Rectal smooth muscle tissue (tissue), 1 donor: ENCODE results near the gene DMBX1.

ENCODE experiments used
- H3K27ac ChIP-seq: one replicate; pipeline ENCODE4 v1.7.0; 2013; ENCODE audit warnings: low read depth, low read length, inconsistent platforms
- H3K27me3 ChIP-seq: one replicate; pipeline ENCODE4 v1.7.0; 2013; ENCODE audit warnings: low read length; ENCODE audit not compliant: control insufficient read depth, insufficient read depth
- H3K36me3 ChIP-seq: one replicate; pipeline ENCODE4 v1.7.0; 2013; ENCODE audit warnings: low read length; ENCODE audit not compliant: control insufficient read depth, insufficient read depth
- H3K4me1 ChIP-seq: one replicate; pipeline ENCODE4 v1.7.0; 2013; ENCODE audit warnings: low read length; ENCODE audit not compliant: control insufficient read depth, insufficient read depth
- H3K4me3 ChIP-seq: one replicate; pipeline ENCODE4 v1.7.0; 2013; ENCODE audit warnings: low read length
- H3K9ac ChIP-seq: one replicate; pipeline ENCODE4 v1.7.0; 2013; ENCODE audit warnings: low read length

DMBX1 gene

DNA sequence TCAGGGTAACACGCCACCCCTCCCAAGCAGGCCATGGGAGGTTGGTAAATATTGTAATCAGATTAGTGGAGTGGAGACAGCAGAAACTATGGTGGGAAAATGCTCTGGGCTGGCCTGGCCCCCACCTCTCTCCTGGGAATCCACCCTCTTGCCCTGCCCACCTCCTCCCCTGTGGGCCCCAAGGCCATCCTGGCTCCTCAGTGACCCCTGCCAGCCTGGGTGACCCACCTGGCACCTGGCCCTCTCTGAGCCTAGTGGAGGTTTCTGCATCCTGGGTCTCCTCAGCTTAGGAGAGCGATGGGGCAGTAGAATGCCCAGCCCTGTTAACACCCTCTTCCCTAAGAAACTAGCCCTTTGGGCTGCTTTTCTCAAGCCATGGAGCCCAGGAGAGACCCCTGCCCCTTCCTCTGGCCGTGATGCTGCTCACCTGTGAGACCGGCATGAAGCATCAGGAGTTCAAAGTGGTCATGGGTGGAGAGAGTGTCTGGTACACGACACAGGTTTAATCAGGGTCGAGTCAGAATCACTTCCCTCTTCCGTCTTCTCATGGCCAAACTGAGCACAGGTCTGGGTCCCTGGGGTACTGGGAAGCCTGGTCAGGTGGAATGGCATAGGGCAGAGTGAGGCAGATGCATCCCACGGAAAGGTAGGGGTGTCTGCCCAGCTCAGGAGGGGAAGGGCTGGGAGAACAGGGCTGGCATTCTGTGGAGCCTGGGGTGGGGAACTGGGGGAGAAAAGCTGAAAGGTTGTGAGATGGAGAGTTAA, 10.7 kb upstream of the DMBX1 start:
- Histone ChIP-seq H3K9ac (no peak overlapping the region), H3K4me1 (no peaks in the 10 kb centered on the region), H3K4me3 (no peak overlapping the region), H3K36me3 (no peaks in the 10 kb centered on the region), H3K27me3 (peaks cover 11% of the 10 kb centered on the region), H3K27ac (no peak overlapping the region)

DNA sequence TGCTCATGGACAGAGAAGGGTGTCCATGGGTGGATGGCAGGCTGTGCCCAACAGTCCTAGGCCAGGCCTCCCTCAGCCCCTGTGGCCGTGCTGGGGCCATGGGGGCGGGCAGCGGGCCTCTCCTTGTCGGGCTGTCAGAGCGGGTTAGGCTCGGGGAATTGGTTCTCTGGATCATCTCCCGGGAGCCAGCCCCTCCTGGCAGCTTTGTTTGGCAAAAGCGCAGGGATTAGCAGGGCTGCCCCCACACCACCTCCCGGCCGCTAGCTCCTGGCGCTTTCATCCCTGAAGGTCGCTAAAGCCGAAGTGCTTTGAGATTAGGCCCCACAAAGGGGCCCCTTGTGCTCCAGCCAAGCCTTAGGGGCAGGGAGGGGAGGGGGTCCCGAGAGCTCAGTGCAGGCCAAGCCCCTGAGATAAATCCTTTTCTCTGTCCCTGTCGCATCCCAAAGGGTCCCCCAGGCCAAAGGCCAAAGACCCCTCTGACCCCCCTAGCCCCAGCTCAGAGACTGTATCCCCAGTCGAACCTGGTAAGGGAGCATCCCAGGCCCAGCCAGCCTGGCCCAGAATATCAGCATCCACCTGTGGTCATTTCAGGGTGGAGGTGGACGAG, 9.8 kb upstream of the DMBX1 start:
- Histone ChIP-seq H3K27ac (no peak overlapping the region), H3K4me3 (no peak overlapping the region), H3K4me1 (no peaks in the 10 kb centered on the region), H3K27me3 (peaks cover 15% of the 10 kb centered on the region), H3K9ac (no peak overlapping the region), H3K36me3 (no peaks in the 10 kb centered on the region)

DNA sequence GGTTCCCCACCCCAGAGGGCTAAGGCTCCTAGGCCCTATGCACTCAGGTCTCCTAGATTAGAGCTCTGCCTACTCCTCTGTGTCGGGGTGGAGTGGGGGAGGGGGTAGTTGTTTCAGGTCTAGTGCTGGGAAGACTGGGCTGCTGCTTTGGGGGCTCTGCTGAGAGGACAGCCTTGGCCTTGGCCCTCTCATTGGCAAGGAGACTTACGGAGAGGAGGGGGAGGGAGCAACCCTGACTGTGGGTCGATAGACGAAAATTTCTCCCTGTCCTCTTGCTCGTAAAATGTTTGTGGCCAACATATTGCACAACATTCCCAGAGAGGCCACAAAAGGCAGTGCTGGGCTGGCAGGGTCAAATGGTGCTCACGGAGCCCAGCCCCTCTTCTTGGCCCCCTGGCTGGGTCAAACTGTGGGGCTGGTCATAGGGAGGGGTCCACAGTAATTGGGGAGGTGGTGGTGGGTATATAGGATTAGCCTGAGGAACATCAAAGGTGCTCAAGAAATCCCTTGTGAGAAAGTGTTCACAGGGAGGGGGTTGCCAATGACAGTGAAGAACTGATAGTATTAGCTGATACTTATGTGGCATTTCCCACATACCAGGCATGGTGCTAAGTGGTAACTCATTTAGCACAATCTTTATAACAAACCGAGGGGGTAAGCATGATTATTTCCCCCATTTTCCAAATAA, 8.5 kb upstream of the DMBX1 start:
- Histone ChIP-seq H3K27me3 (peaks cover 22% of the 10 kb centered on the region), H3K9ac (no peak overlapping the region), H3K27ac (no peak overlapping the region), H3K4me3 (no peak overlapping the region), H3K36me3 (no peaks in the 10 kb centered on the region), H3K4me1 (no peaks in the 10 kb centered on the region)

DNA sequence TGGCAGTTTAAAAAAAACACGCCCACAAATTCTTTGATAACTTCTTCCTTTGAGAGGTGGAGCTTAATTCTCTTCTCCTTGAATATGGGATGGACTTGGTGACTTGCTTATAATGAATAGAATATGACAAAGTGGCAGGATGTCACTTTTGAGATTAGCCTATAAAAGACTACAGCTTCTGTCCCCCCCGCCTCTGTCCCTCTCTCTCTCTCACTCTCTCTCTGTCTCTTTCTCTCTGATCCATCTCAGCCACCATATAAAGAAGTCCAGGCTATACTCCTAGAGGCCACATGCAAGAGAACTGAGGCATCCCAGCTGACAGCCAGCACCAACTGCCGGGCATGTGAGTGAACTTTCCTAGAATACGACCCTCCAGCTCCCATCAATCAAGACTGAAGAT, 7.7 kb upstream of the DMBX1 start:
- H3K27me3 ChIP-seq, result peaks cover 29% of the 10 kb centered on the region
- H3K4me1 ChIP-seq, result no peaks in the 10 kb centered on the region
- no peak overlapping the region for H3K4me3 ChIP-seq
- no peak overlapping the region for H3K27ac ChIP-seq
- H3K36me3 ChIP-seq, result no peaks in the 10 kb centered on the region
- no peak overlapping the region for H3K9ac ChIP-seq

DNA sequence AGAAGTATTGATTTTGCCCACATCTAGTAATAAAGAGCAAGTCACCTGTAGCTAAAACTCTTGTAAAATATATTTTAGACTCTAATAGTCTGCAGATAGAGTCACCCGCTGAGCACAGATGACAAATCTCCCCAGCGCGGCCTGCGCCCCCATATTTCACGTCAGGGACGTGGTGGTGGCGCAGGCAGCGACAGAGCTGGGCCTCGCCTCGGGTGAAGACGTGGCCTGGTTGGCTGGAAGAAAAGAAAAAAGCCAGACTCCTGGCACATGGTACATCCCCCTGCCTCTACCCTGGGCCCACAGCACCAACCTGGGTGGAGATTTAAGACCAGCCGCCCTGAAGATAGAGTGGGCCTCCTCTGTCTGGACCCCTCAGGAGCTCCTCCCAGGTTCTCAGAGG, 6.0 kb upstream of the DMBX1 start:
- H3K27me3 ChIP-seq, result peaks cover 28% of the 10 kb centered on the region

DNA sequence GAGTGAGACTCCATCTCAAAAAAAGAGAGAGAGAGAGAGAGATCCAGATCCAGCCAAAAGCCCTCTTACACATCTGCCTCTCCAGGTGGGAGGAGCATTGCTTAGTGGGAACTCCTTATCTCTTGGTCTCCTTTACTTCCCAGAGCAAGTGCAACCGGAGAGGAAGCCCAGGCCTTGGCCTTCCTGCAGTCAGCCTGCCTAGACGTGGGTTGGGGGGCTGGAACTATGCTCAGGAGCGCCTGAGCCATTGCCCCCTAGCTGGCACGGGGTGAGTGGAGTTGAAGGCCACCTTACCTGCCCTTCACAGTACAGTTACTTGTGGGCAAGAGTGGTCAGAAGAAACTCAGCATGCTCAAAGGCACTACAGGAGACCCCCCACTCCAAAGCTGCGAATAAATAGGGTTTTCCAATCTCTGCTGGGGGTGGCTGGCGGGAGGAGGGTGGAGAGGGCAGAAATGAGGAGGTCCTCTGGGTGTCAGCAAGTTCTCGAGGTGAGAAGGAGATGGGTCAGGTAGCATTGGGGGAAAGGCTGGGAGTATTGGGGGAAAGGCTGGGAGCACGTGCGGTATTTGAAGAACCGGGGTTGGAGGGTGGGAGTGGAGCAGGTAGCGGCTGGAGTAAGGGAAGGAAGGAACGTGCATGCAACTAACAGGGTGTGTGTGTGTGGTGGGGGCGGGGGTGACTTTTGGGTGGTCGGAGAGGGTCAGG, 4.7 kb upstream of the DMBX1 start:
- Histone ChIP-seq H3K27ac (no peak overlapping the region), H3K4me1 (no peaks in the 10 kb centered on the region), H3K27me3 (peaks cover 39% of the 10 kb centered on the region), H3K36me3 (no peaks in the 10 kb centered on the region), H3K9ac (no peak overlapping the region), H3K4me3 (no peak overlapping the region)

More for the DNA sequence above, 6.0 kb upstream of the DMBX1 start:
- no peak overlapping the region for H3K27ac ChIP-seq
- H3K36me3 ChIP-seq, result no peaks in the 10 kb centered on the region
- no peak overlapping the region for H3K4me3 ChIP-seq
- no peak overlapping the region for H3K9ac ChIP-seq
- H3K4me1 ChIP-seq, result no peaks in the 10 kb centered on the region

DNA sequence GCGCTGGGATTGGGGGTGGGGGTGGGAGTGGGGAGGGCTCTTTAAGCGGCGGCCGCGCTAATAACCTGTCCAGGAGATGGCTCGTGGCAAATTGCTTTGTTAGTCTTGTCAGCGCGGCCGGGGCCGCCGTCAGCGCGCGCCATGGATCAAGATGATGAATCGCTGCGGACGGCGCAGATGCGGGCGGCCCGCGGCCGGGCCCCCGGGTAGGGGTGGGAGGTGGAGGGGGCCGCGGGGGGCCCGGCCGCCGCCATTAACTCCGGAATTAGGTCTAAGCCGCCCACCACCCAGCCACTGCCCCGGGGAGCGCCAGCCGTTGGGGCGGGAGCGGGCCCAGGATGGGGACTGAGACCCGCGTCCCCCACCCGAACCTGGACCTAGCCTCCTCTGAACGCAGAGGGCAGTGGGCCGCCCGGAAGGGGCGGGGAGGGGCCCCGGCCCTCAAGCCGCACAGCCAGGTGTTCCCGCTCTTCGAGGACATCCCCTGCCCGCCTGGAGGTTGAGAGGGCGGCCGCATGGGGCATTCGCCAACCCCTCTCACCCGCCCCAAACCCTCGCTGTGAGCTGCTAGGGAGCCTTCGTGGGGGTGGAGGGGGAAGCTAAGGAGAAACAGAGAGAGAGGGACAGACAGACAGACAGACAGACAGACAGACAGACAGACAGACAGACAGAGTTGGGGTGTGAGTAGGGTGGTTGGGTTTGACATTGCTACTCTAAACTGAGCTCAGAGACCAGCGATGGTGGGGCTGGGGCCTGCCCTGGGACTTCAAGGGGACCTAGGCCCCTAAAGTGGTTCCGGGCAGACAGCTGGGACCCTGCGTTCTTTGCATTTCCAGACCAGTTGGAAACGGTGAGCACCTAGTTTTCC, 3.8 kb upstream of the DMBX1 start:
- Histone ChIP-seq H3K4me3 (no peak overlapping the region), H3K9ac (no peak overlapping the region), H3K27ac (no peak overlapping the region), H3K4me1 (no peaks in the 10 kb centered on the region), H3K36me3 (no peaks in the 10 kb centered on the region), H3K27me3 (peaks cover 43% of the 10 kb centered on the region)

DNA sequence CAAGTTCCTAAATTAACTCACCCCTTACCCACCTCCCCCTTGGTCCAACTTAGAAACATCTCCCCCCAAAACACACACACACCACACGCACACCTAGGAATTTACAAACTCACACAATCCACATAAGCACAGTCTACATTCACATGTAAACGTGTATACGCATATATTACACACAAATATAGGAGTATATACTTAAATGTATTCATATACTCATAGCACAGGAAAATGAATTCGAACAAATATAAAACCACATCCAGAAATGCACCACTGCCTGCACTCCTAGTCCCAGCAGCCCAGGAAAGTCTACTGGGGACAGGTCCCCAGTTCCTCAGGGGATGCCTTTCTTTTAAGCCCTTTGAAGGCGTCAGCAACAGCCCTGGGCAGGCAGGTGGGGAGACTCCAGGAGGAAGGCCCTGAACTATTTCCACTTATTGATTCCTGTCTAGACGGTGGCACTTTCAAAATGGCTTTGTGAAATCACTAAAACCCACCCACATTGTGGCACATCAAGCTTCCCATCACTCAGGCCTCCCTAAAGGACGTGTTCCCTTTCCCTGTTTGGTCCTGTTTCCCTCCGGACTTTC, 3.1 kb upstream of the DMBX1 start:
- H3K4me3 ChIP-seq, result no peak overlapping the region
- H3K36me3 ChIP-seq, result no peaks in the 10 kb centered on the region
- no peak overlapping the region for H3K9ac ChIP-seq
- no peaks in the 10 kb centered on the region for H3K4me1 ChIP-seq
- no peak overlapping the region for H3K27ac ChIP-seq
- H3K27me3 ChIP-seq, result peaks cover 49% of the 10 kb centered on the region

DNA sequence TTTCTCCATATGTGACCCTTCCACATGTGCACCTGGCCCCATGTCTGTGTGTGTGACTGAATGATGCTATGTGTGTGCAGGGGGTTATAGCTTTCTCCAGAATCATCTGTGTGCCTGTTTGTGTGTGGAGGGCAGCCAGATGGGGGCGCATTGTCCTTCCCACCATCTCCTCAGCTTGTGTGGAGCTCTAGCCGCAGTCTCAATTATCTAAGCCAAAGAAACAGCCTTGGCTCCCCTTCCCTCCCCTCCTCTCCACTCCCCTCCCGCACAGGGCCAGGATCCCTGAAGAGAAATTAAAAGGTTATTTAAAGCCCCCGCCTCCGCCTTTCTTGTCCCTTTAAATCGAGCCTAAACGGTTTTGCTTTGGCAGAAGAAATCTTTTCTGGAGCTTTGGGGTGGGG, 1.8 kb upstream of the DMBX1 start:
- Histone ChIP-seq H3K9ac (no peak overlapping the region), H3K4me3 (no peak overlapping the region), H3K27me3 (peaks cover 60% of the 10 kb centered on the region), H3K4me1 (no peaks in the 10 kb centered on the region), H3K36me3 (no peaks in the 10 kb centered on the region), H3K27ac (no peak overlapping the region)

DNA sequence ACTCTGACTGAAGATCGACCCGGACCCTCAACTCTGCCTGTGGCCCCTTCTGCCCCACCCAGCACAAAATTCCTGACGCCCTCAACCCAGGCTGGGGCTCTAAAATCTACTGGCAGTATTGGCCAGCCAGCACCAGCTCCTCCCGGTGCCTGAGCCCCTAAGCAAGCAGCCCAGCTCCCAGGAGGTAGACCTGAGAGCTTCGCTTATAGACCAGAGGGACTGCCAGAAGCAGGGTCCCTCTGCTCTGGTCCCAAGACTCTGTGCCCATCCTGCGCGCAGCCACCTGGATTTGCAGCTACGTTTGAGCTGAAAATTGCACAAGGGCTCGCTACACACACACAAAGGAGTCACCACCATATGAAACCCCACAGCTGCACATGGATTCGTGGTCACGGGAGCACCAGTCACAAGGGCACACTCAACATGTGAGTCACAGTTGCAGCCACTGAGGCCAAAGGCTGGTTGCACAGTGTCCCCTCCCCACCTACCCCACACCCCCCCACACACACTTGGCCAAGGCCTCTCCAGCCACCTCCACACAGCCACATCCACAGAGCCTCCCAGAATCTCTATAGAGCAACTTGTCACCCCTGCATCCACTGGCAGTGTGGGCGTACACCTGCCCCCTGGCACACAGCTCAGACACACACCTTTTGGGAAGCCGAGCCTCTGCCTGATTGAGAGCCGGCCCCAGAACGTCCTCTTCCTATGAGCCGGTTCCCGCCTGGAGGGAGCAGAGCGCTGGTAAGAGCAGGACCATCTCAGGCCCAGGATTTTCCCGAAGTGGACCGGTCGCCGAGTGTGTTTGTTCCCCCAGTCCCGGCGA, 1.1 kb upstream of the DMBX1 start:
- Histone ChIP-seq H3K27me3 (peaks cover 64% of the 10 kb centered on the region), H3K9ac (no peak overlapping the region), H3K4me1 (no peaks in the 10 kb centered on the region), H3K4me3 (no peak overlapping the region), H3K36me3 (no peaks in the 10 kb centered on the region), H3K27ac (no peak overlapping the region)

DNA sequence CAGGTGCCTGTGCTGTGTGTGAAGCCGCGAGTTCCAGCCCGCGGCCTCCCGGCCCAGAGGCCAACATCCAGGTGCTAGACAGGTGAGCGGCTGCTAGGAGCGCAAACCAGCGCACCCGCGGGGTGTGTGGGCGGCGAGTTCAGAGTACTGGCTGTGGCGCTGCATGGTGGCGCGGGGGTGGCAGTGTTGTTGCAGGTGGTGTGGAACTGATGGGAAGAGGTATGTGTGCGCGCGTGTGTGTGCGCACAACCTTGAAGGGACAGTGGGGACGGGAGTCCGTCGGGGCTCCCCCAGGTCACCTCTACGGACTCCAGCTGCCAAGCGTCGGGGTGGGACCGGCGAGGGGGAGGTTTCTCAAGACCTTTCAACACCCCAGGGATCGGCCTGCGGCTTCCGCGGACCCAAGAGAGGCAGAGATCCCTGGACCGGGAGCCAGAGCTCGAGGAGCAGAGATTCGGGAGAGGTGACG, 433 bp upstream of the DMBX1 start:
- peaks cover 67% of the 10 kb centered on the region for H3K27me3 ChIP-seq
- no peak overlapping the region for H3K27ac ChIP-seq
- H3K9ac ChIP-seq, result no peak overlapping the region
- no peaks in the 10 kb centered on the region for H3K4me1 ChIP-seq
- no peak overlapping the region for H3K4me3 ChIP-seq
- H3K36me3 ChIP-seq, result no peaks in the 10 kb centered on the region
